PFSK-1 (cell line): ENCODE data around the gene ZFP36.

Source experiments
- POLR2AphosphoS5 ChIP-seq: IDR thresholded peaks from 2 replicates; pipeline ENCODE4 v1.6.1; 2012; ENCODE audit warnings: low read depth, mild to moderate bottlenecking, control low read depth, low read length, moderate library complexity
- TAF1 ChIP-seq: IDR thresholded peaks from 2 replicates; pipeline ENCODE4 v1.6.1; 2012; ENCODE audit warnings: low read length, control low read depth, borderline replicate concordance; ENCODE audit not compliant: insufficient read depth
- TF ChIP-seq, protein P1 (sequence below), 2 experiments: IDR thresholded peaks; 2 replicates each; pipeline versions ENCODE4 v1.6.1 to v1.8.0; 2011 to 2012; ENCODE audit warnings: low read depth in 2 of 2, low read length in 2 of 2, control low read depth in 1 of 2, inconsistent platforms in 1 of 2, mild to moderate bottlenecking in 1 of 2, moderate library complexity in 1 of 2; ENCODE audit not compliant: insufficient read depth in 1 of 2

DNA sequence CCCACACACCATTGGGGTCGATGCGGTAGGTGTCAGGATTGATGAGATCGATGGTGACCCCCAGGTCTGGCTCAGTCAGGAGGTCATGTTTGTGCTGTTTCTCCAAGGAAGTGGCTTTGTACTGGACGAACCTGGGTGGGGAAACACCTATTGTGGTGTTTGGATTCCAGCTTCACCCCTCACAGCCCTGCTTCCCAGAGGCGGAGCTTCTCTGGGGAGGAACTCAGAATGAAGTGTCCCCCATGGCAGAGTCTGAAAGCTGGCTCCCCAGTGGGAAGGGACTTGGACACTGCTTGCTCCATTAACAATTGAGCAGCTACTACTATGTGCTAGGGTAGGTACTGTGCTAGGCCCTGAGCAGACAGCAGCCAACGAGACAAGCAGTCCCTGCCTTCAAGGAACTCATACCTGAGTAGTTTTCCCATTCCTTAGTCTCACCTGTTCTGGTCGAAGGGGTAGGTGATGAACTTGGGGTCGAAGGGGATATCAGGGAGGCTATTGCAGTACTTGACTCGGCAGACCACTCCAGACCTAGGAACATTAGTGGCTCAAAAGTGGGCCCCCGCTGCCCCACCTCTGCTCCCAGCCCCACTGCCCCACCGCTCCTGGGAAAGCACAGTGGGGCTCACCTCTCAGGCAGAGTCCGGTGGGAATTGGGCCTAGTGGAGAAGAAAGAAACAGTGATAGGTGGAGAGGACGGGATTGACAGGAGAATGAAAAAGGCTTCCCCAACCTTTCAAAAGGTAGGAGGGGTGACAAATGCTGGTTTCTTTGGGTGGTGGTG is 16.8 kb upstream of the ZFP36 start:
- TF ChIP-seq POLR2AphosphoS5 = no peak
- no peak for TF ChIP-seq TAF1
- TF ChIP-seq, protein P1, sequence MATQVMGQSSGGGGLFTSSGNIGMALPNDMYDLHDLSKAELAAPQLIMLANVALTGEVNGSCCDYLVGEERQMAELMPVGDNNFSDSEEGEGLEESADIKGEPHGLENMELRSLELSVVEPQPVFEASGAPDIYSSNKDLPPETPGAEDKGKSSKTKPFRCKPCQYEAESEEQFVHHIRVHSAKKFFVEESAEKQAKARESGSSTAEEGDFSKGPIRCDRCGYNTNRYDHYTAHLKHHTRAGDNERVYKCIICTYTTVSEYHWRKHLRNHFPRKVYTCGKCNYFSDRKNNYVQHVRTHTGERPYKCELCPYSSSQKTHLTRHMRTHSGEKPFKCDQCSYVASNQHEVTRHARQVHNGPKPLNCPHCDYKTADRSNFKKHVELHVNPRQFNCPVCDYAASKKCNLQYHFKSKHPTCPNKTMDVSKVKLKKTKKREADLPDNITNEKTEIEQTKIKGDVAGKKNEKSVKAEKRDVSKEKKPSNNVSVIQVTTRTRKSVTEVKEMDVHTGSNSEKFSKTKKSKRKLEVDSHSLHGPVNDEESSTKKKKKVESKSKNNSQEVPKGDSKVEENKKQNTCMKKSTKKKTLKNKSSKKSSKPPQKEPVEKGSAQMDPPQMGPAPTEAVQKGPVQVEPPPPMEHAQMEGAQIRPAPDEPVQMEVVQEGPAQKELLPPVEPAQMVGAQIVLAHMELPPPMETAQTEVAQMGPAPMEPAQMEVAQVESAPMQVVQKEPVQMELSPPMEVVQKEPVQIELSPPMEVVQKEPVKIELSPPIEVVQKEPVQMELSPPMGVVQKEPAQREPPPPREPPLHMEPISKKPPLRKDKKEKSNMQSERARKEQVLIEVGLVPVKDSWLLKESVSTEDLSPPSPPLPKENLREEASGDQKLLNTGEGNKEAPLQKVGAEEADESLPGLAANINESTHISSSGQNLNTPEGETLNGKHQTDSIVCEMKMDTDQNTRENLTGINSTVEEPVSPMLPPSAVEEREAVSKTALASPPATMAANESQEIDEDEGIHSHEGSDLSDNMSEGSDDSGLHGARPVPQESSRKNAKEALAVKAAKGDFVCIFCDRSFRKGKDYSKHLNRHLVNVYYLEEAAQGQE (IDR thresholded peaks at IDR 0.05; ENCODE audit: insufficient read depth in 1 of 2, low read depth in 2 of 2, low read length in 2 of 2) = no peak
